ENCODE results near the gene TMEM117.

DNA sequence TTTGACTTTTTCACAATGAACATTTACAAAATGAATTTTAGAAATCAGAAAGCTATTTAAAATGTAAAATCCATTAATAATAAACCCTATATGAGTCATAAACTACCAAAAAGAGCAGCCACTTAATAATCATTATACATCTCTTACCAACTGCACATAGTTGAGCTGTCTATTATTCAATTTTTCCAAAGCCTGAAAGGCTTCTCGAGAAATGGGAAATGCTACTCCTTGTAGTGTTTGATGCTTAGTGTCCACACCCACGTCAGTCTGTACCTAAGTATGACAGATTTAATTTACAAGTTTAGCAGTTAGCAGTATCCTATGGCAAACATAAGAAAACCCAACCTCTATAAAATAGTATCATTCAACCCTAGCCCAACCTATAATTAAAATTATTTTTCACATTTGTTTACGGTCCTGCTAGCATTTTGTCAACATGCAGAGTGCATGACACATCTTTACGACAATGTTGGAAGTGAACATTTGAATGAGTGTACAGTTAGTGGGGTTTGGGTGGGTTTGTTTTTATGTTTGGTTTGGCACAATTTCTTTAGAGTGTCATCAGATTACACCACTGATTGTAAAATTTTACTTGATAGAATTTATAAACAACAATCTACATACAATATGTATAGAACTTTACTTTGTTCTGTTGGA, 38.2 kb upstream of the TMEM117 start:
- no peak for TF ChIP-seq TAF1 (IDR thresholded peaks at IDR 0.05; ENCODE audit: borderline replicate concordance, low read depth, low read length)
- TF ChIP-seq, protein P1, sequence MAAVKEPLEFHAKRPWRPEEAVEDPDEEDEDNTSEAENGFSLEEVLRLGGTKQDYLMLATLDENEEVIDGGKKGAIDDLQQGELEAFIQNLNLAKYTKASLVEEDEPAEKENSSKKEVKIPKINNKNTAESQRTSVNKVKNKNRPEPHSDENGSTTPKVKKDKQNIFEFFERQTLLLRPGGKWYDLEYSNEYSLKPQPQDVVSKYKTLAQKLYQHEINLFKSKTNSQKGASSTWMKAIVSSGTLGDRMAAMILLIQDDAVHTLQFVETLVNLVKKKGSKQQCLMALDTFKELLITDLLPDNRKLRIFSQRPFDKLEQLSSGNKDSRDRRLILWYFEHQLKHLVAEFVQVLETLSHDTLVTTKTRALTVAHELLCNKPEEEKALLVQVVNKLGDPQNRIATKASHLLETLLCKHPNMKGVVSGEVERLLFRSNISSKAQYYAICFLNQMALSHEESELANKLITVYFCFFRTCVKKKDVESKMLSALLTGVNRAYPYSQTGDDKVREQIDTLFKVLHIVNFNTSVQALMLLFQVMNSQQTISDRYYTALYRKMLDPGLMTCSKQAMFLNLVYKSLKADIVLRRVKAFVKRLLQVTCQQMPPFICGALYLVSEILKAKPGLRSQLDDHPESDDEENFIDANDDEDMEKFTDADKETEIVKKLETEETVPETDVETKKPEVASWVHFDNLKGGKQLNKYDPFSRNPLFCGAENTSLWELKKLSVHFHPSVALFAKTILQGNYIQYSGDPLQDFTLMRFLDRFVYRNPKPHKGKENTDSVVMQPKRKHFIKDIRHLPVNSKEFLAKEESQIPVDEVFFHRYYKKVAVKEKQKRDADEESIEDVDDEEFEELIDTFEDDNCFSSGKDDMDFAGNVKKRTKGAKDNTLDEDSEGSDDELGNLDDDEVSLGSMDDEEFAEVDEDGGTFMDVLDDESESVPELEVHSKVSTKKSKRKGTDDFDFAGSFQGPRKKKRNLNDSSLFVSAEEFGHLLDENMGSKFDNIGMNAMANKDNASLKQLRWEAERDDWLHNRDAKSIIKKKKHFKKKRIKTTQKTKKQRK (IDR thresholded peaks at IDR 0.05; ENCODE audit: low read depth, low read length) = no peak
- no peak for TF ChIP-seq LARP7 (IDR thresholded peaks at IDR 0.05)
- TF ChIP-seq POLR2AphosphoS2 (IDR thresholded peaks at IDR 0.05; ENCODE audit: low read depth, low read length) = no peak
- TF ChIP-seq RFX5 (IDR thresholded peaks at IDR 0.05; ENCODE audit: low read depth, low read length) = no peak
- no peak for TF ChIP-seq RAD21 (IDR thresholded peaks at IDR 0.05; ENCODE audit: insufficient read depth, low read depth, low read length)
- TF ChIP-seq EGR1 (IDR thresholded peaks at IDR 0.05; ENCODE audit: borderline replicate concordance in 1 of 2, low read depth in 2 of 2, low read length in 2 of 2) = no peak
- no peak for TF ChIP-seq POLR2AphosphoS5 (IDR thresholded peaks at IDR 0.05; ENCODE audit: low read length)
- TF ChIP-seq CTCF (IDR thresholded peaks at IDR 0.05 in 2 of 3, conservative IDR thresholded peaks at IDR 0.05 in 1 of 3; ENCODE audit: control insufficient read depth in 2 of 3, extremely low read depth in 1 of 3, insufficient read depth in 1 of 3, low read depth in 3 of 3, low read length in 3 of 3) = no peak
- TF ChIP-seq JUNB (IDR thresholded peaks at IDR 0.05) = no peak
